HepG2 (cell line): Measurements from ENCODE around the gene BSND. TPM values are rescaled to one million over a fixed set of nuclear protein-coding genes. Genes with fewer than 3 reads are reported as not detected.
A peak's percentile ranks its signal among the peaks of the same experiment; 100 is the strongest.

ENCODE experiments used
- ARHGAP35 ChIP-seq: sonication (generic); formaldehyde crosslinking; IDR thresholded peaks from 2 replicates; pipeline ENCODE4 v1.9.0; 2022; ENCODE audit warnings: mild to moderate bottlenecking, inconsistent platforms, moderate library complexity, missing genetic modification reagents, borderline replicate concordance
- CCDC6 ChIP-seq: sonication (generic); formaldehyde crosslinking; IDR thresholded peaks from 2 replicates; pipeline ENCODE4 v1.8.1; 2022; ENCODE audit warnings: mild to moderate bottlenecking, missing genetic modification reagents, moderate library complexity
- ELF1 ChIP-seq: sonication (generic); formaldehyde crosslinking; IDR thresholded peaks from 2 replicates; pipeline ENCODE4 v1.4.0; 2020; ENCODE audit warnings: missing genetic modification reagents
- IRF2 ChIP-seq: IDR thresholded peaks from 2 replicates; pipeline ENCODE4 v1.6.1; 2018; ENCODE audit warnings: missing genetic modification reagents, missing compliant biosample characterization
- PATZ1 ChIP-seq: sonication (generic); formaldehyde crosslinking; IDR thresholded peaks from 2 replicates; pipeline ENCODE4 v1.4.0; 2020; ENCODE audit warnings: missing genetic modification reagents
- RXRA ChIP-seq: sonication (generic); formaldehyde crosslinking; IDR thresholded peaks from 2 replicates; pipeline ENCODE4 v1.5.1; 2020; ENCODE audit warnings: missing genetic modification reagents
- SIX1 ChIP-seq: sonication (generic); formaldehyde crosslinking; IDR thresholded peaks from 2 replicates; pipeline ENCODE4 v1.4.0; 2020; ENCODE audit warnings: missing genetic modification reagents, borderline replicate concordance
- SNAPC2 ChIP-seq: sonication (generic); formaldehyde crosslinking; IDR thresholded peaks from 2 replicates; pipeline ENCODE4 v1.8.1; 2022; ENCODE audit warnings: mild to moderate bottlenecking, missing genetic modification reagents
- ZFP36L2 ChIP-seq: sonication (generic); formaldehyde crosslinking; IDR thresholded peaks from 2 replicates; pipeline ENCODE4 v1.4.0; 2020; ENCODE audit warnings: missing genetic modification reagents
- ZNF30 ChIP-seq: sonication (generic); formaldehyde crosslinking; IDR thresholded peaks from 2 replicates; pipeline ENCODE4 v1.5.0; 2020; ENCODE audit warnings: mild to moderate bottlenecking, missing genetic modification reagents
- ZNF512 ChIP-seq: sonication (generic); formaldehyde crosslinking; IDR thresholded peaks from 2 replicates; pipeline ENCODE4 v1.4.0; 2020; ENCODE audit warnings: mild to moderate bottlenecking, missing genetic modification reagents
- ZNF558 ChIP-seq: sonication (generic); formaldehyde crosslinking; IDR thresholded peaks from 2 replicates; pipeline ENCODE4 v1.9.0; 2022; ENCODE audit warnings: mild to moderate bottlenecking, missing genetic modification reagents, borderline replicate concordance
- ZSCAN9 ChIP-seq: IDR thresholded peaks from 2 replicates; pipeline ENCODE4 v1.6.1; 2016; ENCODE audit warnings: borderline replicate concordance
- polyA plus RNA-seq, 8 experiments: library from polyadenylated mRNA; depleted of rRNA in 3 of 8; stranded (reverse) in 7 of 8; unstranded in 1 of 8; fragments of >200 nt; fragmentation: Illumina TruSeq in 4 of 8; extraction: Trizol in 4 of 8; gene quantifications; 2 replicates each; pipeline versions ENCODE4 v1.2.1 to v1.2.3, GENCODE V29; 2011 to 2016; ENCODE audit warnings: low read depth in 4 of 8, missing spikeins in 1 of 8, mixed read lengths in 1 of 8; ENCODE audit not compliant: insufficient read depth in 1 of 8
- total RNA-seq, 5 experiments: library from RNA; depleted of rRNA; stranded (reverse); fragments of >200 nt; fragmentation: Illumina TruSeq; extraction: Trizol; gene quantifications; 2 replicates each; pipeline ENCODE4 v1.2.3, GENCODE V29; 2016; ENCODE audit warnings: low read depth in 1 of 5
- TF ChIP-seq, protein P1 (sequence below): IDR thresholded peaks from 2 replicates; pipeline ENCODE4 v1.6.1; 2016; ENCODE audit warnings: missing genetic modification reagents, missing compliant biosample characterization
- TF ChIP-seq, protein P2 (sequence below), 2 experiments: fragments of 450-650 bp in 1 of 2; sonication (generic) in 1 of 2; formaldehyde crosslinking in 1 of 2; IDR thresholded peaks; 2 replicates each; pipeline versions ENCODE4 v1.6.1 to v1.8.0; 2016 to 2022; ENCODE audit warnings: antibody characterized with exemption in 1 of 2, mild to moderate bottlenecking in 1 of 2, missing genetic modification reagents in 1 of 2

Gene BSND
- total and polyA plus RNA-seq, 2 of the 13 experiments (the other 11 are each of a cell fraction or from before 2014, with no cell fraction given), result not detected

- TF ChIP-seq, protein P1, sequence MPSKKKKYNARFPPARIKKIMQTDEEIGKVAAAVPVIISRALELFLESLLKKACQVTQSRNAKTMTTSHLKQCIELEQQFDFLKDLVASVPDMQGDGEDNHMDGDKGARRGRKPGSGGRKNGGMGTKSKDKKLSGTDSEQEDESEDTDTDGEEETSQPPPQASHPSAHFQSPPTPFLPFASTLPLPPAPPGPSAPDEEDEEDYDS (CRISPR knock-in tag), result peak; percentile 84
- TF ChIP-seq IRF2 (CRISPR knock-in tag) (peak; percentile 50; the same call in 1 of the 2 replicates), SNAPC2 (peak; percentile 98), ZNF512 (CRISPR knock-in tag) (0 out of 2 replicates have a peak, but pooled peaks have one; percentile 43), PATZ1 (CRISPR knock-in tag) (peak; percentile 79), CCDC6 (peak; percentile 79; the same call in 1 of the 2 replicates), ELF1 (CRISPR knock-in tag) (0 out of 2 replicates have a peak, but pooled peaks have one; percentile 13), ARHGAP35 (CRISPR knock-in tag) (peak; percentile 68; the same call in 1 of the 2 replicates), SIX1 (CRISPR knock-in tag) (peak; percentile 97), RXRA (no peak), ZSCAN9 (no peak; the same call in none of the 2 replicates), ZNF558 (CRISPR knock-in tag) (peak; percentile 26), ZFP36L2 (no peak), ZNF30 (CRISPR knock-in tag) (peak; percentile 84; the same call in 1 of the 2 replicates)
- TF ChIP-seq, protein P2, sequence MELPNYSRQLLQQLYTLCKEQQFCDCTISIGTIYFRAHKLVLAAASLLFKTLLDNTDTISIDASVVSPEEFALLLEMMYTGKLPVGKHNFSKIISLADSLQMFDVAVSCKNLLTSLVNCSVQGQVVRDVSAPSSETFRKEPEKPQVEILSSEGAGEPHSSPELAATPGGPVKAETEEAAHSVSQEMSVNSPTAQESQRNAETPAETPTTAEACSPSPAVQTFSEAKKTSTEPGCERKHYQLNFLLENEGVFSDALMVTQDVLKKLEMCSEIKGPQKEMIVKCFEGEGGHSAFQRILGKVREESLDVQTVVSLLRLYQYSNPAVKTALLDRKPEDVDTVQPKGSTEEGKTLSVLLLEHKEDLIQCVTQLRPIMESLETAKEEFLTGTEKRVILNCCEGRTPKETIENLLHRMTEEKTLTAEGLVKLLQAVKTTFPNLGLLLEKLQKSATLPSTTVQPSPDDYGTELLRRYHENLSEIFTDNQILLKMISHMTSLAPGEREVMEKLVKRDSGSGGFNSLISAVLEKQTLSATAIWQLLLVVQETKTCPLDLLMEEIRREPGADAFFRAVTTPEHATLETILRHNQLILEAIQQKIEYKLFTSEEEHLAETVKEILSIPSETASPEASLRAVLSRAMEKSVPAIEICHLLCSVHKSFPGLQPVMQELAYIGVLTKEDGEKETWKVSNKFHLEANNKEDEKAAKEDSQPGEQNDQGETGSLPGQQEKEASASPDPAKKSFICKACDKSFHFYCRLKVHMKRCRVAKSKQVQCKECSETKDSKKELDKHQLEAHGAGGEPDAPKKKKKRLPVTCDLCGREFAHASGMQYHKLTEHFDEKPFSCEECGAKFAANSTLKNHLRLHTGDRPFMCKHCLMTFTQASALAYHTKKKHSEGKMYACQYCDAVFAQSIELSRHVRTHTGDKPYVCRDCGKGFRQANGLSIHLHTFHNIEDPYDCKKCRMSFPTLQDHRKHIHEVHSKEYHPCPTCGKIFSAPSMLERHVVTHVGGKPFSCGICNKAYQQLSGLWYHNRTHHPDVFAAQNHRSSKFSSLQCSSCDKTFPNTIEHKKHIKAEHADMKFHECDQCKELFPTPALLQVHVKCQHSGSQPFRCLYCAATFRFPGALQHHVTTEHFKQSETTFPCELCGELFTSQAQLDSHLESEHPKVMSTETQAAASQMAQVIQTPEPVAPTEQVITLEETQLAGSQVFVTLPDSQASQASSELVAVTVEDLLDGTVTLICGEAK (IDR thresholded peaks at IDR 0.05), result no peak
- TF ChIP-seq, protein P2 (CRISPR knock-in tag; IDR thresholded peaks at IDR 0.05), result peak; percentile 62
Measured at GRCh38 chr1:55039342-55040082, 40.8 kb downstream of the BSND start, which contains the start of gene PCSK9 (continued).
